ENCODE data around the gene SEC24B.
A peak's percentile ranks its signal among the peaks of the same experiment; 100 is the strongest.

Gene SEC24B

DNA sequence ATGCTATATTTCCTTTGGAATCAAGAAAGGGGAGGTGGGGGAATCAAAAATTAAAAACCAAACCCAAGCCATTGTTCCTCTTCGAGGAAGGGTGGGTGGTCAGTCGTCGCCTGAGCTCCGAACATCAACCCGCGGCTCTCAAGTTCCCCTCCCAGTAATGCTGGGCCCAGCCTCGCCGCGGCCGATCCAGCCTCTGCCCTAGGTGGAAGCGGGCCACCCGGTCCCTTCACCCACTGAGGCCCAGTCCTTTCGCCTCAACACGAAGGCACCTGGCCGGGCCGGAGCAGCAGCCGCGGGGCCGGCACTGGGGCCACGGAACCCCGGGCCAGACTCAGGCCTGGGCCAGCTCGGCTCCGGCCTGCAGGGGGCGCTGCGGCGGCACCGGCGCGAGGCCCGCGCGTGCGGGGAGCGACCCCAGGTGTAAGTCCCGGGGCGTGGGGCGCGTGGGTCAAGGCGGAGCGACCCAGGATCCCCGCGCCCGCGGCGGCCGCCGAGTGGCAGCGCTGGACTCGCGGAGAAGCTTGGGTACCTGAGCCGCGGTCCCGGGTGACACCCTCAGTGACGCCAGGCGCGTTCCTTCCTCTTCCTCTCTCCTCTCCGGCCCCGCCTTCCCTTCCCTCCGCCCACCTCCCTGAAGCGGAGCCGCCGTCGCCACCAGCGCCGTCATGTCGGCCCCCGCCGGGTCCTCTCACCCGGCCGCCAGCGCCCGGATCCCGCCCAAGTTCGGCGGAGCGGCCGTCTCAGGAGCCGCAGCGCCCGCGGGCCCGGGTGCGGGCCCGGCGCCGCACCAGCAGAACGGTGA is at the start of gene SEC24B:
SEC24B (plus strand) TSS at position 611 of the 802 bp plus-strand sequence; CDS start at position 666, 55 bp downstream.
- peak; percentile 49 for DNase-seq (ENCODE audit: low read depth)

DNA sequence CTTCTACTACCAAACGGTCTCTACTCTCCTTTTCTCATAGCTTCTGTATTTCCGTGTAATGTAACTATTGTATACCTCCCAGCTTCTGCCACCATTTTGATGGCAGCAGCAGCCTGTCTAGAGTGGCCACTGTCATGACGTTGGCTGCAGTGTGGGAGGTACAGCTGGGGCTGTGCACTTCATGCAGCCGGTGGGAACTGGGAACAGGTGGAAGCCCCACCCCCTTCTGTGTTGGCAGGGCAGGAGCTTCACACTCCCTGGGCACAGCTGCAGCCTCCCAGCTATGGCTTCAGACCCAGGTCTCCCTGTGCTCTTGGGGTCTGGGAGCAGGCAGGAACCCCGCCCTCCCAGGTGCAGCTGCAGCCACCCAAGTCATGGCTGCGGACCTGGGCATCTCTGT is 49.8 kb upstream of the SEC24B start:
- DNase-seq (ENCODE audit: low read depth) = no peak

DNA sequence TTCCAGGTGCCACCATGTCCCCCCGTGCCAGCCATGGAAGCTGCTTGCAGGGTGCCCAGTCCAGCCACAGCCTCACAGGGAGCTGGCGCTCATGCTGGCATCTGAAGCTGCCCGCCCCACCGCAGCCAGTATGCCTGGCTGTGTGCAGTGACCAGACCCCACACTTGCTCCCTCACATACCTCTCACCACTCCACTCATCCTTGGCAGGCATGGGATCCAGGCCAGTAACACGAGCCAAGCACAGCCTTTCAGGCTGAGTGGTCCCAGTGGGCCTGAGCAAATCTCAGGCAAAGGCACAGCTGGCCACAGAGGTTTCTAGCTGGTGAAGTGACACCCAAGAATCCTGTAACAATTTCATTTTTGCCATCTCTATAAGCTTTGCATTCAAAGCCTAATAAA is 48.4 kb upstream of the SEC24B start:
- no peak for DNase-seq (ENCODE audit: low read depth)

DNA sequence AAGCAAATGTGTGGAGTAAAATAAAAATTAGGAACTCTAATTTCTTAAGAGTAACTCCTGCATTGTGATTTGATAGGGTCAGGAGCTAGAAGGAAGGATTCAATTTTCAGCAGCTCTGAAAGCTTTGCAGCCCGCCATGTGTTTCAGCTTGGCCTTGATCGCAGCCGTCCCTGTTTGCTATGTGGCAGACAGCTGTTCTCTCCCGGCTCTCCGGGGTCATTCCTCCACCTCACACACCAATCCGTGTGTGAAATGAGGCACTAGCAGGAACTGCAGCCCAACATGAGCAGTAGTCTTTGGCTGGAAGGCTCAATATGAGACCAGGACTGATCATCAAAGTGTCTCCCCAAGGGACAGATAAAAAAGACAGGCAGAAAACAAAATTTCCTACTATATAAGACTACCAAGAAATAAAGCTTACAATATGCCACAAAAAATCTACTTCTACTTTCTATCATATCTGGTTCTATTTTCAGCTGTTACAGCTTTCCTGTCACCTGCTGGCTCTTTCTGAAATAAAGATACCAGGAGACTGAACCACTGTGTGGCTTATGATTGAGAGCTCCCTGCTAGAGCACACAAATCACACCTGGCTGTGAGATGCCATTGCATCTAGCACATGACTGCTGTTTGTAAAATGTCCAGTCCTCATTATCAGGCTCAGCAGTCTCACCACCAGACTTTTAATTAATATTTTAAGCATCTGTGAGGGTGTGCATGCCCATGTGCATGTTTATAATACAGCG is 44.1 kb upstream of the SEC24B start:
- no peak for DNase-seq (ENCODE audit: low read depth)

DNA sequence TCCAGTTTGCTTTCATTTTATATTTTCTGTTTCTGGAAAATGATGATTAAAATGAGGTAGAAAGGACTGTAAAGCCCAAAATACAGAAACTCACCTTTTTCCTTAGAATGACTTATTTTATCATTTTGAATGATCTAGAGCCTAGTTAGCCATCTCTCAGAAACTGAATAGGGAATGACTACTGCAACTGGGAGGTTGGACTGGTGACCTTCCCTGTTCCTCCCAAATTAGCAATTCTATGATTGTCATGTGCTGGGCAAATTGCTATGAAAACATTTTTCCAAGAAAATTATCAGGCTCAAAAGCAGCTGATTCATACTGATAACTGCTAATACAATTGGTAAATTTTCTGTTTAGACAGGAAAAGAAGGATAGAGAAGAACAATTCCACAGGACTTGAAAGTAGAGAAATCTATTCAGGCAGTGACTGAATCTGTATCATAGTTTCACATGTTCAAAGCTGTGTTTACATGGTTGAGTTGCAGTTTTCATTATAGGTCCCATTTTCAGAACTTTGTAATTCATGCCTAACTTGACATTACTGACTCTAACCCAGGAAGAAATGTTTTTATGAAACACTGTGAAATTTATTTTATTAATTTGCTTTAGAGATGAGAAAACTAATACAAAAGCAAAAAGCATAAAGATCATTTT is 43.4 kb upstream of the SEC24B start:
- DNase-seq (ENCODE audit: low read depth) = no peak

DNA sequence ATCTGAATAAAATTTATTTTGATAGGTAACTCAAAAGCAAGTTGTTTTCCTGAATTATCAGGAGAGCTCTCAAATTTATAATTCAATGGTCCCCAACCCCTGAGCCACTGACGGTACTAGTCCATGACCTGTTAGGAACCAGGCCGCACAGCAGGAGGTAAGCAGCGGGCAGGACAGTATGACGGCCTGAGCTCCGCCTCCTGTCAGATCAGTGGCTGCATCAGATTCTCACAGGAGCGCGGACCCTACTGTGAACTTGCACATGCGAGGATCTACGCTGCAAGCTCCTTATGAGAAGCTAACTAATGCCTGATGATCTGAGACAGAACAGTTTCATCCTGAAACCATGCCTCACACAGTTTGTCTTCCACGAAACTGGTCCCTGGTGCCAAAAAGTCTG is 37.9 kb upstream of the SEC24B start:
- no peak for DNase-seq (ENCODE audit: low read depth)

DNA sequence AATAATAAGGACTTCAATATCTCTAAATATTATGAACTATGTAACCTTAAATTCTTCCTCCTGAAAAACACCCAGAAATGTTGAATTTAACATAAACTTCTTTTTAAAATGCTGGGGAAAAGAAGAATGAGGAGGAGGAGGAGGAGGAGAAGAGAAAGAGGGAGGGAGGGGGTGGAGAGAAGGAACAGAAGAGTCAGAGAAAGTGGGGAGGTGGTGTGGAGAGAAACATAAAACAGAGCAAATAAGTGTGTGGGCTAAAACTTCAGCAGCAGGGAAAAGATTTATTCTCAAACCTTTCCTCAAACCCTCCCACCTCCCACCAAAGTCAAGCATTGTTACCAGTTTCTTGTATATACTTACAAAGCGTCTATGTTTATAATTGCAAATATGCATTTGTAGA is 34.7 kb upstream of the SEC24B start:
- no peak for DNase-seq (ENCODE audit: low read depth)

DNA sequence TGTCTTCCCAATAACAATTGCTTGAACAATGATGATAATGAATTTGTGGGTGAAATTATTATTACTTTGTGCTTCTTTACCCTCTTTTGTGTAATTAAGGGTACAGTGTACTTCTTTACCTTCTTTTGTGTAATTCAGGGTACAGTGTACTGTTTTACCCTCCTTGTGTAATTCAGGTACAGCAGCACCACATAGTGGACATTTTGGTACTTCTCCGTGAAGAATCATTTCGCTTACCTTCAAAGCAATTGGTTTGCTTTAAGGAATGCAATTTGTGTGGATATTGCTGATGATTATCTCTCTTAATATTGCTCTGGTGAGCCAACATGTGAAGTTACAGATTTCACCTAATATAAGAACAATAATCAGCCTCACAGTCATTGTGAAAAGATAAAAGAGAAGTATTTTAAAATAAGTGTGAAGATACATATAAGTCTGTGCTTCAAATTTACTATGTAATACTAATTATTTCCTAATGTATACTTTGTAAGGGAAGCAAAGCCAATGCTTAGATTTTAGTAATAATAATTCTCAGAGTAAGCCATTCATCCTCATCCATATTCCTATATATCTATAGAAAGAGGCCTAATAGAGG is 27.2 kb upstream of the SEC24B start:
- peak; percentile 55 for DNase-seq (ENCODE audit: low read depth)

DNA sequence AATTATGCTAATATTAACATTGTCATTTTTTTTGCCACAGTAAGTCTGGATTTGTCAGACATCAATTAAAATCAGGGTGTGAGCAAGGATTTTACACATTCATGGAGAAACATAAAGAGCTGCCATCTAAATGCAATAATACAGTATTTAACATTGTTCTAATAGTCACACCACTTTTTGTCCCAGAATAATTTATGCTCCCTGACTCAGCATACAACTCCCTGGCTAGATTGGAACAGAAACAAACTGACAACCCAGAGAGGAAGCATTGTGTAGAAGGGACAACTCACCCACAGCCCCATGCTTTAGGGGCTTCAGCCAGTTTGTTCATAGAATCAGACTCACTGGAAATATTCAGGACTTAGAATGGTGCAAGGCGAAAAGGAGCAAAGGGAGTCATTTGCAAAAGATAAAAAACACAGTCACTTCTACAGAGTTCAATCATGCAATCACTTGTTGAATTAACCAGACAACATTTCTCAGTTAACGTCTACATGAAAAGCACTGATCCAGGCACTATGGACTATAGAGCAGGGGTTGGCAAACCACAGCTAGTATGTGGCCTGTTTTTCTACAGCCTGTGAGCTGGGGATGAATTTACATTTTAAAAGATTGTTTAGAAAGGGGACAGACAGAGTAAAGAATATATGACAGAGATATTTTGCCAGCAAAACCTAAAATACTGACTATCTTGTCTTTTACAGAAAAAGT is 26.4 kb upstream of the SEC24B start:
- DNase-seq (ENCODE audit: low read depth) = no peak

DNA sequence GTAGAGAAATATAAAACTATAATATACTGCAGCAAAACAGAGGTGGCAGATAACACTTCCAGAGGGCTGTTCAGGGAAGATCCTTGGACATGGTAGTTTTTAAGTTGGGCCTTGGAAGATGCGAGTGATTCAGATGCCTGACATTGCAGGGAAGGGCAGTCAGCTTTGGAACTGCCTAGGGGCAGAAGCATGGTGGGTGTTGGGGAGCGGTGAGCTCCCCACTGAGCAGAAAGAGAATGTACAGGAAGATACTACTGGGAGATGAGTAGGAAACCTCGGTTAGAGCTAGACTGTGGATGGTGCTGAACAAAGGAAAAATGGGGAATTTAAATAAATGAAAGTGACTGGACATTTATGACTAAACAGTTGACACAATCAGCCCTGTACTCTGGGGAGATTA is 24.9 kb upstream of the SEC24B start:
- no peak for DNase-seq (ENCODE audit: low read depth)

DNA sequence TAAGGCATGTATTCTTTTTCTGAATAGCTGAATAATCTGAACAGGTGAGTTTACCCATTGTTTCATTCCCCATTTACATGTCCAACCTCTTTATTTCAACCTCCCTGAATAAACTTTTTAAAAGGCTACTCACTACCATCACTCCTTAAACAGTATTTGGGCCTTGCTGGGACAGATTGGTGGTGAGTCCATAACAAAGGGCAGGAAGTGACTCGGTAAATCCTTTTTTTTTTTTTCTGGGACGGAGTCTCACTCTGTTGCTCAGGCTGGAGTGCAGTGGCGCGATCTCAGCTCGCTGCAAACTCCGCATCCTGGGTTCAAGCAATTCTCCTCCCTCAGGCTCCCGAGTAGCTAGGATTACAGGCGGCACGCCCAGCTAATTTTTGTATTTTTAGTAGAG is 23.4 kb upstream of the SEC24B start:
- DNase-seq (ENCODE audit: low read depth) = no peak

DNA sequence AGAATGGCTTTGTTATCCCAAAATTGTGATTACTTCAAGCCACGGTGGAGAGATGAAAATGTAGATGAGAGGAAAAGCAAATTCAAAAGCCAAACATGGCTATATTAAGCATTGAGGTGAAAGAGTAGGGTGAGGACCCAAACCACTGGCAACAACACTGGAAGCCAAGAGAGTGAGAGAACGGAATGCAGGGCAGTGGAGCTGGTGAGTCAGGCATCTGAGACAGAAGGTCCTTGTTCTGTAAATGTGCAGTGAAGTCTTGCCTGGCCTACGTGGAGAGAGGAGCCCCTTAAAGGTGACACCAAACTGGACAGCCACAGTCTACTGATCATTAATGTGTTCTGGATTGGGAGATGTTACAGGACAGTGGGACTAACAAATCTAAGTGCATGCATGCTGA is 22.8 kb upstream of the SEC24B start:
- no peak for DNase-seq (ENCODE audit: low read depth)

DNA sequence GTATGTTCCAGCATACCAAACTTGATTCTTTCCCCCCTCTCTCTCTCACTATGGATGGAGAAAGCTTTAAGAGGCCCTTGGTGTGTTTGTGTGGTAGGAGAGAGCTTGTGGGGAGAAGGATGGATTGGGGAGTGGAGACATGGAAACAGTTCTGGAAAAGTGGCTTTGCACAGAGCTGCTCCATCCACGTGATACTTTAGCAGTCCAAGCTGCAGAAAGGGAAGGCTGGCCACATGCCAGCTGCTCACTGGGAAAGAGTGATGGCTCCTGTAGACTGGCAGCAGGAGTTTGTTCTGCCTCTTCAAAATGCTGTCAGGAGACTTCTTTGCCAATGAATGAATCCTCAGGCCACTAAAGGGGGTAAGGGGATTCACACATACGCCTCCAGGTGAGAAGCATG is 21.7 kb upstream of the SEC24B start:
- no peak for DNase-seq (ENCODE audit: low read depth)

DNA sequence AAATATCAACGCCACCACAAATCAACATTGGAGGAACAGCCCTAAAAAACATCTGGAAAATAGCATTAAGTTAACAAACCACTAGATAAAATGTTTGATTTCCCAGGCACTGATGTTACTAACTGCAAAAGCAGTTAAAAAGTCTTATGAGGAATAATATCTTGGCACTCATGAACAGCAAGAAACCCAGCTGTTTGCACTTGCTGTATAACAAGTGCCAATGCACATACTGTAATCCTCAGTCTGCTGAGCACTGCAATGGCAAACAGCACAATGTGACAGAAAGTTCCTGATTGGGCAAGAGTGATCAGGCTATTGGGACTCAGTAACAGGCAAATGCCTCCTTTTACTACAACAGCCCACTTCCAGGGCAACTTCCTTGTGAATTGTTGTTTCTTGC is 20.8 kb upstream of the SEC24B start:
- no peak for DNase-seq (ENCODE audit: low read depth)

DNA sequence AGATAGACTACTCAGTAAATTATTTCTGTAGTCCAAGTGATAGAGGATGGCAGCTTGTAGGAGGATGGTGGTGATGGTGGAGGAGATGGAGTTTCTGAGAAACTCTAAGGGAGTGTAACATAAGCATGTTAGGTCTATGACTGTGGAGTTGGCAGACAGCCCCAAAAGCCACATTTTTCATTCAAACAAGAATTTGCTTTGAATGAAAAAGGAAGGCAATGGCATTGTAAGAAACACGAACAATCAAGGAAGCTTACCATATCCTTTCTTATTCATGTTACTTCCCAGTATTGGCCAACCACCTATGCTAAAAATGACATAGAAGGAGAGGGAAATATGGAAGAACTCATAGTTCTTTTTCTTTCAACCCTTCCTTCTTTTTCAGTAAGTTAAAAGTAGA is 18.7 kb upstream of the SEC24B start:
- DNase-seq (ENCODE audit: low read depth) = no peak

DNA sequence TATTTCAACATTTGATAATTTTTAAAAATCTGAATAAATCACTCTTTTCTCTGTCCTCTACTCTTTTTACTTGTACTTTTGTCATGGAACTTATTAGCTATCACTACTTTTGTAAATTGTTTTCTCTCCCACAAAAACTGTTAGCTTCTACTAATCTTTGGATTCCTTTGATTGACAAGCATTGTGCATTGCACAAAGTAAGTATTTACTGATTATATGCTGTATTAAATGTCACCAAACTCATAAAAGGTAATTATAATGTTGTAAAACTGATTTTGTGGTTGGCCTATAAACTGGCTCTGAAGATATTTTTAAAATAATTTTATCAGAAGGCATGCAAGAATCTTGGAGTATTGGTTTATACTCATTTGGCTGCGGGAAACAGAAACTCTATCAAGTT is 15.0 kb upstream of the SEC24B start:
- no peak for DNase-seq (ENCODE audit: low read depth)

DNA sequence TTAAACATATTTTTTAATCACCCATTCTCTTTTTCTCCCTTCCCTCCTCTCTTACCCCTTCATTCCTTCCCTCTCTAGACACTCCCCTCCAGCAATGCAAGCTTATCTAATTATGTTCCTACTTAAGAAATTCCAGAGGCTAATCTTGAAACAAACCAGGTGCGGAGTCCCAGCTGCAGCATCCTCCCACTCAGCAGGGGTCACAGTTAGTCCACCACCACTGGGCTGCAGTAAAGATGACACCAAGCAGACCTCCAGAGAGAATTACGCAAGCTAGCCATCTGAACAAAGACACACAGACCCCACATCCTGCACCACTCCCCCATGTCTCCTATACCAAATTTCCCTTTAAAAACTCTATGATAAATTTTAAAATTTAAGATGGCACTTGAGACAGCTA is 13.9 kb upstream of the SEC24B start:
- DNase-seq (ENCODE audit: low read depth) = no peak

DNA sequence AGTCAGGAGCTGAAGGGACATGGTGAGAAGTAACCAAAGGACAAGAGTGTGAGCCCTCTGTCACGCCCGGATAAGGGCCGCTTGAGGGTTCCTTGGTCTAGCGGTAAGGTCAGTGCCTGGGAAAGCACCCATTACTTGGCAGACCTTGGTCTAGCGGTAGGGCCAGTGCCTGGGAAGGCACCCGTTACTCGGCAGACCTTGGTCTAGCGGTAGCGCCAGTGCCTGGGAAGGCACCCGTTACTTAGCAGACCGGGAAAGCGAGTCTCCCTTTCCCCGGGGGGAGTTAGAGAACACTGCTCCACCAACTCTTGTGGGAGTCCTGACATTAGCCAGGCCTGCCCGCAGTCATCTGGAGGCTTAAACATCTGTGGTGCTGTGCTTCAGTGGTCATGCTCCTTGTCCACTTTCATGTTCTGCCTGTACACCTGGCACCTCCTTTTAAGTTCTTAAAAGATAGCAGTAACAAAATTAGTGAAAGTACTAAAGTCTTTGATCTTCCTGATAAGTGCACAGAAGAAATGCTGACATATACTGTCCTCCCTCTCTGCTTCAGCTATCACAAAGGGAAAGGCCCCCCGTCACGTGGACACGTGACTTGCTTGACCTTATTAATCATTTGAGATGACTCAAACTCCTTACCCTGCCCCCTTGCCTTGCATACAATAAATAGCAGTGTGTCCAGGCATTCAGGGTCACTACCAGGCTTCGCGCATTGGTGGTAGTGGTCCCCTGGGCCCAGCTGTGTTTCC is 9.3 kb upstream of the SEC24B start:
- DNase-seq (ENCODE audit: low read depth) = no peak

DNA sequence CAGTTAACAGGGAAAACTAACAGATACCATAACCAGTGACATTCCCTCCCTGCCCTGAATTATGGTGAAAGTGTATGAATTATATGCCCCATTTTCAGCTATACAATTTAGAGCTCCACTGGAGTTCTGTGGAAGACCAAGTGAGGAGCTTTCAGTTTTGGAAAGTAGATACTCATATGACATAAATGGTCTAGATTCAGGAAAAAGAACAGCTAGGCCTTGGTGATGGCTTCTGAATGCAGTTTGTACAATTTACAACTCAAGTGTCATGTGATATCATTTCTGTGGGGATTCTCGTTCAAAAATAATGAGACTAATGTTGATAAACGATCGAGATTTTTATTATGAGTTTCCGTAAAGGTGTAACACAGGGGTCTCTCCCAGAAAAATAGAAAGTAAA is 8.2 kb upstream of the SEC24B start:
- no peak for DNase-seq (ENCODE audit: low read depth)

DNA sequence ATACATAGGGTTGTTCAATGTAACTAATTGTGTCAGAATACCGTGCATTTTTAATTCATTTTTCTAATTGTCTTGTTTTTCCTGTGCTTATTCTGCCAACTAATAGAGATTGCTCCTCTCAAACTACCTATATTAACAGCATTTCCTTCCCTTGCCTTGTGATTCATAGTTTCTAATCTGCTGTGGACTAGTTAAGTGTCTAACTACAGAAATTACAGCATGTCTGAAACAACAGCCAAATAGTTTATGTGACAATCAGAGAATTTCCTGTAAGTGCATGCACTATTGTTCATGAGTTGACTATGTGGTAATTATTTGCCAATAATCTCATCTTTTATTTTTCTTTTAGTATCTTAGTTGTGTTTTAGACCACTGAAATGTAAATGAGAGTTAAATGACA is 4.1 kb upstream of the SEC24B start:
- no peak for DNase-seq (ENCODE audit: low read depth)

DNA sequence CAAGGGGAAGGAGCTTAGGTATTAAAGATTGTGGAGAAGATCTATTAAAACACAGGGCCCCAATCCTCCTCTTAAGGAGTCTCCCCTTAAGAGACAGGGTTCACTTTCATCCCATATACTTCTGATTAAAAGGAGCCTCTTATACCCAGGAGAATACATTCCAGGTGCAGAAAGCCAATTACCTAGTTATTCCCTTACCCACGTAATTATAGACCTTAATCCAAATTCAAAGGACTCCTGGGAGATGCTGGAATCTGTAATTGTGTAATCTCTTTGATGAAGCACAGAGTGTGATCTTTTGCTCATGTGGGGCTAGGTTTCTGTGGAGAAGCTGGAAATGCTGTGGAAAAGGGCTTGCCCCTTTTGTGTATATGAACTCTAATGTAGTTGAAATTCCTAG is 1.4 kb upstream of the SEC24B start:
- no peak for DNase-seq (ENCODE audit: low read depth)

All from fibroblast of the conjunctiva (primary cell).